COLO829 (cell line): ENCODE measurements around the gene RAI14.
"Not testable (repeated sequence)": the region's sequence is repeated elsewhere in the genome, so short reads cannot be mapped to it uniquely, and the experiment has no call there.

ENCODE experiments used
- DNase-seq: peaks from one replicate; pipeline ENCODE4 v3.0.0; 2012; ENCODE audit warnings: low spot score

The RAI14 gene

GRCh38 chr5:34699155-34700077 is 43.3 kb downstream of the RAI14 start:
- no peak for DNase-seq

- DNase-seq = no peak
Measured at GRCh38 chr5:34700078-34700452, 43.9 kb downstream of the RAI14 start.

- DNase-seq = not testable (repeated sequence)
Measured at GRCh38 chr5:34701442-34701841, 45.3 kb downstream of the RAI14 start.

DNA sequence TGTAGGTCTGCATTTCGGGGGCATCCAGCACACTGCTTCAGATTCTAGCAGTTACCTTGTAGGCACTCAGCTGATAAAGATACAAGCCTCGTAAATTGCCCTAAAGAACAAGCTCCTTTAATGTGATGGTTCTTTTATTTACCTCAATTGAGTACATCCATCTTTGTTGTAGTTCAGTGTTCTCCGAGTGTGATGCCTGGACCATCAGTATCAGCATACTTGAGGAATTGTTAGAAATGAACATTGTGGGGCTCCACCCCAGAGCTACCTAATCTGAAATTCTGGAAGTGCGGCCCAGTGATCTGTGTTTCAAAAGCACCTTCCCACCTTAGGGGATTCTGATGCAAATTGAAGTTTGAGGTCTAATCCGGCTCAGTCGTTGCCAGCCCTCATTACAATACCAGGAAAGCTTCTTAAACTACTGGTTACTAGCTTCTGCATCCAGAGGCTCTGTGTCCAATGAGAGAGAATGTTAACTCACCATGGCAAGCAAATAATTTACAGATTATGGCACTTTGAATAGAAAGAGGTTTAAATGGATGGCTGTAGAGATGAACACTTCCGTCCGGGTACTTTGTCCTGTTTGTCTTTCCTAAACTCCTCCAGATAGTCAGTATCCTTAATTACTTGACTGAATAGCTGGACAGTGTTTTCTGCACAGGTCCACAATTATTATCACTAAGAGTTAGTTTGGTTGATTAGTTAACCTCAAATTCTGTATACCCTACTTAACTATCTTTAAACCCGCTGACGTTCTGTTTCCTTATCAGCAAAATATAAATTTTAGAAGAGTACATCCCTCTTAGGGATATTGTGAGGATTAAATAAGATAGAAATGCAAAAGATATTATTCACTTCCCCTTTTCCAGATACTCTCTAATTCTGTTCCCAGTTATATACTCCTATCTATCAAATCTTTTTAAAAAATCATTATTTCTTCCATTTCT is 47.9 kb downstream of the RAI14 start:
- no peak for DNase-seq

GRCh38 chr5:34706084-34706483 is 50.0 kb downstream of the RAI14 start:
- no peak for DNase-seq

DNA sequence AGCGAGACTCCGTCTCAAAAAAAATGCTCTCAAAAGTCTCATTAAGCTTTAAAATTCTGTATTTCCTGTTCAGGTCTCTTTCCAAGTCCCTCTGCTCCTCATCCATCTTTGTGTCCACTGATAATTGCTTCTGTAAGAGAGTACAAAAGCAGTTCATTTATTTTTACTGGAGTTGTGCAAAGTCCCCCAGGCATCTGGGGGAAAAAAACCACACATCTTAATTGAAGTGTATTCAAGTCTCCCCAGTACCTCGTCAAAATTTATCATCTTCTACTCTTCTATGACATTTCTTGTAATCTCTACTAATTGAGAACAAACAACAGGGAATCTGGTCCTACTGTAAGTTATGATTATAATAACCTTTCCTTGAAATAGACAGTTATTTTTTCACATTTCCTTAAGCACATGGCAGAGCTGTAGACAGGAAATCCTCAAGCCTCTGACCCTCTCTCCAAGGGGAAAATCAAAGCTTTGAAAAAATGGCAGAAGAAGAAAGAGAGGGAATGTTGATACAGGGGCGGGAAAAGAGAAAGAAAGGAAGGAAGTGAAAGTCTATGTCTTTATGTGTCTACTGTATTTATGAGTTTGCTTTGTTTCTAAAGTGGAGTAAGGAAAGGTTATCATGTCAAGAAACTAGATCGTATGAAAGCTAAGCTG is 51.5 kb downstream of the RAI14 start:
- DNase-seq = no peak

DNA sequence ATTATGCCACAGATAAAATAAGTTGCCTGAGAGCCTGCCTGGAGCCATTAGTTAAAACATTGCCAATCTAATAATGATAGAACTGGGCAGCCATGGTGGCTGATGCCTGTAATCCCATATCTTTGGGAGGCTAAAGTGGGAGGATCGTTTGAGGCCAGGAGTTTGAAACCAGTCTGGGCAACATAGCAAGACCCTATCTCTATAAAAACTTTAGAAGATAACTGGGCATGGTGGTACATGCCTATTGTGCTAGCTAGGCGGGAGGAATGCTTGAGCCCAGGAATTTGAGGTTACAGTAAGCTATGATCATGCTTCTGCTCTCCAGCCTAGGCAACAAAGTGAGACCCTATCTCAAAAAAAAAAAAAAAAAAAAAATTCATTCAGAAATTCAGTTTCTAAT is 52.6 kb downstream of the RAI14 start:
- no peak for DNase-seq

DNA sequence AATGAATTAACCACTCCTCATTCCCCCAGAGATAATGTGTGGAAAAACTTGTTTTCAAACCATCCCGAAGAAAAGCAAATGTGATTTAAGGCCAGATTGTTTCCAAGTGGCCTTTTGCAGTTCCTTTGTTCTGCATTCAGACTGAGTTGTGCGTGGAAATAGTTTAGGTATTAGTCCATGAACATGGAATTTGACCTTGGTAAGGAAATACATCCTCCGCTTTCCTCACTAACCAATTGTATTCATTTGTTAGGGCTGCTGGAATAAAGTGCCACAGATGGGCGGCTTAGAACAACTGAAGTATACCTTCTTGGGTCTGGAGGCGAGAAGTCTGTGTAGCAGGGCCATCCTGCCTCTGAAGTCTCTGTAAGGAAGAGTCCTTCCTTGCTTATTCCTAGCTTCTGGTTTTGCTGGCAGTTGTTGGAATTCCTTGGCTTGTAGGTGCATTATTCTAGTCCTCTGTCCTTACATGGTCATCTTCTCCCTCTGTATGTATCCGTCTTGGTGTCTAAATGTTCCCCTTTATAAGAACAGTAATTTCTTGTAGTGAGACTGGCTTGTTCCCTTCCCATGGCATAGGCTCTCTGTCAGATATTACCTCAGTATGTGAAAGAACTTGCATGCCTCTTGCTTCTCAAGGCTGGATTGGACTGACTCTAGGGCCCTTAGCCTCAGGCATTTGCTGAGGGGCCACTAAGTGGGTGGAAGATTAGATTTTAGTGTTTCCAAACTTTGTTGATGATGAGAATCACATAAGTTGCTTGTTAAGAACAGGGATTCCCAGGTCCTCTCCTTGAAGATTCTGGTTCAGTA is 53.9 kb downstream of the RAI14 start:
- no peak for DNase-seq

- no peak for DNase-seq
Measured at GRCh38 chr5:34712565-34712964, 56.4 kb downstream of the RAI14 start.

GRCh38 chr5:34715711-34716110 is 59.6 kb downstream of the RAI14 start:
- DNase-seq = no peak

DNA sequence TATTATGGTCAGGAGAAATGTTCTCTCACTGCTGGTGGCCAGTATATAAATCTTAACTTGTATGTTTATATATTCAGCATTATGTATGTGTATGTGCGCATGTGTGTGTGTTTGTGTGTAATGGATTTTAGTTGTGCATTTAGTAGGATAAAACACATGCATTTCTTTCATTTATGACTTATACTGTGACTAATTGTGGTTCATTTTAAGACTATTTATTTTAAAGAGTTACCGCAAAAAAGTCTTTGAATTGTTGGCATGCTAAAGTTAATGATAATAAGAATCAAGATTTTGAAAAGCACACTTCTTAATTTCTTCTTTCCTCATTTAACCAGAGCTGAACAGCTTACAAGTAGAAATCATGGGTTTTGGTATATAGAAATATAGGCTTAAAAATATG is 60.9 kb downstream of the RAI14 start:
- DNase-seq = no peak

DNA sequence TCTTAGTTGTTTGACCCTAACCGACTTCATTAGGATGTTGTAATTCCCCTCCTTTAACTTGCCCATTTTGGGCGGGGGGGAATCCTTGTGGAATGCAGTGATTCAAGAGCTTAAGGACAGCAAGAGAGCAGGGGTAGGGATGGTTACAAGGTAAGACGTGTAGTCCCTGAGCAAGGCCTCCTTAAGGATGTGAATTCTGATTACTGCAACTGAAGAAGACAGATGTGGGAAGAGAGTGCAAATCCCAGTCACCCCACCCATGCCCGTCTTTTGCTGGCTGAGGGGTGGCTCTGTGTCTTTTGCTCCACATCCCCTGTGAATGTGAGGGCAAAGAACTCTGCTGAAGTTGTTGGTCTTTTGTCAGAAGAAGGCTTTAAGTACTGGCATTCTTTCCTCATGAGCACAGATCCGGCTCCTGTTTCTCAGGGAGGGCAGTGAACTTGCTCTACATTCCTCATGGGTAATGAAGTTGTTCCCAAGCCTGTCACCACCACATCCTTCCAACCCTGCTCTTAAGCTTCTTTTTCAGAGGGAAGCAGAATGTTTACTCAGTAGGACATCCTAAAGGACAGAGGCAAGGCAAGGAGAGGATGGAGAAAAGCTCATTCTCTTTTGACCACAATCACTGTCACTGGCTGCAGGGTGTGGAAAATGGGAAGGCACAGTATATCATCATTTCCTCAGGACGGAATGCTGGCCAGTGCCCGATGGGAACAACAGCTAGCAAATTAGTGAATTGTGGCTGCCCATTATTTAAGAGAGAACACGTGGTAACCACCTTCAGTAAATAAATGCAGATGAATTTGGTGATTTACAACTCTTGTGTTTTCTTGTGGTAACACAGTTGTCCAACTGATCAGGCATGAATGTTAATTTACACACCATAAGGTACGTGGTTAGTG is 61.5 kb downstream of the RAI14 start:
- no peak for DNase-seq

GRCh38 chr5:34718516-34718915 is 62.4 kb downstream of the RAI14 start:
- DNase-seq = no peak

- no peak for DNase-seq
Measured at GRCh38 chr5:34719029-34719428, 62.9 kb downstream of the RAI14 start.

DNA sequence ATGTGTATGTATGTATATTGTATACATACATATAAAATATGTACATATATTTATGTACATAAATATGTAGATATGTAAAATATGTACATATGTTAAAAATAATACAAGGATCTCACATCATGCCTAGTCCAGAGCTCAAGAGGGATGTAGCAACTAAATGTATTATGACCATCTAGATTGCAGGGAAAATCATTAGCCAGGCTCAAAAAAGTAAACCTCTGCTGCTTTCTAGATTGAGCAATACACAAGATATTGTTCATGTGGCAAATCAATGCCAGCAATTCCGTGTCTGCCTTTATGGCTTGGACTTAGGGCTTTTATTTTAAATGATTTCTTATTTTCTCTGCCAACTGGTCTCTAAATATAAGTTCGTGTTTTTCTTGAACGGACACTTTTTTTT is 65.2 kb downstream of the RAI14 start:
- no peak for DNase-seq

GRCh38 chr5:34722183-34722582 is 66.1 kb downstream of the RAI14 start:
- no peak for DNase-seq

DNA sequence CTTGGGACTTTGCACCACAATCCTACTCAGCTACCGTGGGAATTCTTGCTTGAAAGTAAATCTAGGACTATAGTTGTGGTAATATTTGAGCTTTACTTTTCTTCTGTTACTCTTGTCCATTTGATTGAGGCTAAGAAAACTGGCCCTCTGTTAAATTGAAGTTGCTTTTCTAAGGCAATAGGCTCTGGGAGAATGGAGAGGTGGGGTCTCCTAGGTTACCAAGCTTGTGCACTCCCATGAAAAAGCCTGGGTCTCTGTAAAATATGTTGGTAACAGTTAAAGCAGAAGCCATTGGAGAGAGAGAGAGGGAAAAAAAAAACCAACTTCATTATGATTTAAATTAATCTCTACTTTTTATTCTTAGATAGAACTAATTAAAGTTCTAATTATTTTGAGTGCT is 68.6 kb downstream of the RAI14 start:
- no peak for DNase-seq

DNA sequence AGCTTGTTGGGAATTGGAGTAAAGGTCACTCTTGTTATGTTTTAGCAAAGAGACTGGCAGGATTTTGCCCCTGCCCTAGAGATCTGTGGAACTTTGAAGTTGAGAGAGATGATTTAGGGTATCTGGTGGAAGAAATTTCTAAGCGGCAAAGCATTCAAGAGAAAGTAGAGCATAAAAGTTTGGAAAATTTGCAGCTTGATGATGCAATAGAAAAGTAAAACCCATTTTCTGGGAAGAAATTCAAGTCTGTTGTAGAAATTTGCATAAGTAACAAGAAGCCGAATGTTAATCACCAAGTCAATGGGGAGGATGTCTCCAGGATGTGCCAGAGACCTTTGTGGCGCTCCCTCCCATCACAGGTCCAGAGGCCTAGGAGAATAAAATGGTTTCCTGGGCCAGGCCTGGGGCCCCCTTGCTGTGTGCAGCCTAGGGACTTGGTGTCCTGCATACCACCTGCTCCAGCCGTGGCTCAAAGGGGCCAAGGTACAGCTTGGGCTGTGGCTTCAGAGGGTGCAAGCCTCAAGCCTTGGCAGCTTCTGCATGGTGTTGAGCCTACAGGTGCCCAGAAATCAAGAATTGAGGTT is 71.1 kb downstream of the RAI14 start:
- DNase-seq = not testable (repeated sequence)

GRCh38 chr5:34728236-34728635 is 72.1 kb downstream of the RAI14 start:
- DNase-seq = no peak
